ENCODE data around the gene LYPD3. TPM values are rescaled to one million over a fixed set of nuclear protein-coding genes. Genes with fewer than 3 reads are reported as not detected.

Gene LYPD3
- total and polyA plus RNA-seq, 2 experiments from 2014 or later: 3.3 to 4.6 TPM

DNA sequence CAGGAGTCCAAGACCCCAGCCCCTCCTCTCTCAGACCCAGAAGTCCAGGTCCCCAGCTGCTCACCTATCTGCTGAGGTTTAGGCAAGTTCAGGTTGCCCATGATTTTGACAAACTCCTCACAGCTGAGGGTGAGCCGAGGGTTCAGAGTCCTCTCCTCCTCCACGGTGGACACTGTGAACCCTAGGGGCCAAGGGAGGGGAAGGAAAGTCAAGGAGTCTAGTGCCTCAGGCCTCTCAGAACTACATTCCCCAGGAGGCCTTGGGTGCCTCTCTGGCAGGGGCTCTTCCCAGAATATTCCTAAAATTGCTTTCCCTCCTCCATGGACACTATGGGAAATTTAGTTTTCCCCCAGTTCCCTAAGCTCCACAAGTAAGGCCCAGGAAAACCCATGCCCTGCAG is 42.5 kb upstream of the LYPD3 start:
- Mint-ChIP-seq H3K9me3 (peaks cover 7% of the 10 kb centered on the region; the same call in 1 of the 3 replicates), H3K4me1 (peaks cover 11% of the 10 kb centered on the region; the same call in 2 of the 3 replicates)
- TF ChIP-seq, protein P1, sequence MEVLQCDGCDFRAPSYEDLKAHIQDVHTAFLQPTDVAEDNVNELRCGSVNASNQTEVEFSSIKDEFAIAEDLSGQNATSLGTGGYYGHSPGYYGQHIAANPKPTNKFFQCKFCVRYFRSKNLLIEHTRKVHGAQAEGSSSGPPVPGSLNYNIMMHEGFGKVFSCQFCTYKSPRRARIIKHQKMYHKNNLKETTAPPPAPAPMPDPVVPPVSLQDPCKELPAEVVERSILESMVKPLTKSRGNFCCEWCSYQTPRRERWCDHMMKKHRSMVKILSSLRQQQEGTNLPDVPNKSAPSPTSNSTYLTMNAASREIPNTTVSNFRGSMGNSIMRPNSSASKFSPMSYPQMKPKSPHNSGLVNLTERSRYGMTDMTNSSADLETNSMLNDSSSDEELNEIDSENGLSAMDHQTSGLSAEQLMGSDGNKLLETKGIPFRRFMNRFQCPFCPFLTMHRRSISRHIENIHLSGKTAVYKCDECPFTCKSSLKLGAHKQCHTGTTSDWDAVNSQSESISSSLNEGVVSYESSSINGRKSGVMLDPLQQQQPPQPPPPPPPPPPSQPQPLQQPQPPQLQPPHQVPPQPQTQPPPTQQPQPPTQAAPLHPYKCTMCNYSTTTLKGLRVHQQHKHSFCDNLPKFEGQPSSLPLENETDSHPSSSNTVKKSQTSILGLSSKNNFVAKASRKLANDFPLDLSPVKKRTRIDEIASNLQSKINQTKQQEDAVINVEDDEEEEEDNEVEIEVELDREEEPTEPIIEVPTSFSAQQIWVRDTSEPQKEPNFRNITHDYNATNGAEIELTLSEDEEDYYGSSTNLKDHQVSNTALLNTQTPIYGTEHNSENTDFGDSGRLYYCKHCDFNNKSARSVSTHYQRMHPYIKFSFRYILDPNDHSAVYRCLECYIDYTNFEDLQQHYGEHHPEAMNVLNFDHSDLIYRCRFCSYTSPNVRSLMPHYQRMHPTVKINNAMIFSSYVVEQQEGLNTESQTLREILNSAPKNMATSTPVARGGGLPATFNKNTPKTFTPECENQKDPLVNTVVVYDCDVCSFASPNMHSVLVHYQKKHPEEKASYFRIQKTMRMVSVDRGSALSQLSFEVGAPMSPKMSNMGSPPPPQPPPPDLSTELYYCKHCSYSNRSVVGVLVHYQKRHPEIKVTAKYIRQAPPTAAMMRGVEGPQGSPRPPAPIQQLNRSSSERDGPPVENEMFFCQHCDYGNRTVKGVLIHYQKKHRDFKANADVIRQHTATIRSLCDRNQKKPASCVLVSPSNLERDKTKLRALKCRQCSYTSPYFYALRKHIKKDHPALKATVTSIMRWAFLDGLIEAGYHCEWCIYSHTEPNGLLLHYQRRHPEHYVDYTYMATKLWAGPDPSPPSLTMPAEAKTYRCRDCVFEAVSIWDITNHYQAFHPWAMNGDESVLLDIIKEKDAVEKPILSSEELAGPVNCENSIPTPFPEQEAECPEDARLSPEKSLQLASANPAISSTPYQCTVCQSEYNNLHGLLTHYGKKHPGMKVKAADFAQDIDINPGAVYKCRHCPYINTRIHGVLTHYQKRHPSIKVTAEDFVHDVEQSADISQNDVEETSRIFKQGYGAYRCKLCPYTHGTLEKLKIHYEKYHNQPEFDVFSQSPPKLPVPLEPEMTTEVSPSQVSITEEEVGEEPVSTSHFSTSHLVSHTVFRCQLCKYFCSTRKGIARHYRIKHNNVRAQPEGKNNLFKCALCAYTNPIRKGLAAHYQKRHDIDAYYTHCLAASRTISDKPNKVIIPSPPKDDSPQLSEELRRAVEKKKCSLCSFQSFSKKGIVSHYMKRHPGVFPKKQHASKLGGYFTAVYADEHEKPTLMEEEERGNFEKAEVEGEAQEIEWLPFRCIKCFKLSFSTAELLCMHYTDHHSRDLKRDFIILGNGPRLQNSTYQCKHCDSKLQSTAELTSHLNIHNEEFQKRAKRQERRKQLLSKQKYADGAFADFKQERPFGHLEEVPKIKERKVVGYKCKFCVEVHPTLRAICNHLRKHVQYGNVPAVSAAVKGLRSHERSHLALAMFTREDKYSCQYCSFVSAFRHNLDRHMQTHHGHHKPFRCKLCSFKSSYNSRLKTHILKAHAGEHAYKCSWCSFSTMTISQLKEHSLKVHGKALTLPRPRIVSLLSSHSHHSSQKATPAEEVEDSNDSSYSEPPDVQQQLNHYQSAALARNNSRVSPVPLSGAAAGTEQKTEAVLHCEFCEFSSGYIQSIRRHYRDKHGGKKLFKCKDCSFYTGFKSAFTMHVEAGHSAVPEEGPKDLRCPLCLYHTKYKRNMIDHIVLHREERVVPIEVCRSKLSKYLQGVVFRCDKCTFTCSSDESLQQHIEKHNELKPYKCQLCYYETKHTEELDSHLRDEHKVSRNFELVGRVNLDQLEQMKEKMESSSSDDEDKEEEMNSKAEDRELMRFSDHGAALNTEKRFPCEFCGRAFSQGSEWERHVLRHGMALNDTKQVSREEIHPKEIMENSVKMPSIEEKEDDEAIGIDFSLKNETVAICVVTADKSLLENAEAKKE (CRISPR knock-in tag; IDR thresholded peaks at IDR 0.05): no peak
- TF ChIP-seq, protein P2, sequence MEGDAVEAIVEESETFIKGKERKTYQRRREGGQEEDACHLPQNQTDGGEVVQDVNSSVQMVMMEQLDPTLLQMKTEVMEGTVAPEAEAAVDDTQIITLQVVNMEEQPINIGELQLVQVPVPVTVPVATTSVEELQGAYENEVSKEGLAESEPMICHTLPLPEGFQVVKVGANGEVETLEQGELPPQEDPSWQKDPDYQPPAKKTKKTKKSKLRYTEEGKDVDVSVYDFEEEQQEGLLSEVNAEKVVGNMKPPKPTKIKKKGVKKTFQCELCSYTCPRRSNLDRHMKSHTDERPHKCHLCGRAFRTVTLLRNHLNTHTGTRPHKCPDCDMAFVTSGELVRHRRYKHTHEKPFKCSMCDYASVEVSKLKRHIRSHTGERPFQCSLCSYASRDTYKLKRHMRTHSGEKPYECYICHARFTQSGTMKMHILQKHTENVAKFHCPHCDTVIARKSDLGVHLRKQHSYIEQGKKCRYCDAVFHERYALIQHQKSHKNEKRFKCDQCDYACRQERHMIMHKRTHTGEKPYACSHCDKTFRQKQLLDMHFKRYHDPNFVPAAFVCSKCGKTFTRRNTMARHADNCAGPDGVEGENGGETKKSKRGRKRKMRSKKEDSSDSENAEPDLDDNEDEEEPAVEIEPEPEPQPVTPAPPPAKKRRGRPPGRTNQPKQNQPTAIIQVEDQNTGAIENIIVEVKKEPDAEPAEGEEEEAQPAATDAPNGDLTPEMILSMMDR (conservative IDR thresholded peaks at IDR 0.05; ENCODE audit: low read depth in 2 of 2): no peak
- TF ChIP-seq POLR2AphosphoS5 (IDR thresholded peaks at IDR 0.05; ENCODE audit: low read depth) (no peak), ZNF114 (CRISPR knock-in tag; IDR thresholded peaks at IDR 0.05) (no peak), CREB1 (CRISPR knock-in tag; IDR thresholded peaks at IDR 0.05; ENCODE audit: low read depth) (no peak), STAT1 (IDR thresholded peaks at IDR 0.05; ENCODE audit: unreplicated experiment) (no peak), JUNB (IDR thresholded peaks at IDR 0.05; ENCODE audit: unreplicated experiment) (no peak)
- TF ChIP-seq, protein P3, sequence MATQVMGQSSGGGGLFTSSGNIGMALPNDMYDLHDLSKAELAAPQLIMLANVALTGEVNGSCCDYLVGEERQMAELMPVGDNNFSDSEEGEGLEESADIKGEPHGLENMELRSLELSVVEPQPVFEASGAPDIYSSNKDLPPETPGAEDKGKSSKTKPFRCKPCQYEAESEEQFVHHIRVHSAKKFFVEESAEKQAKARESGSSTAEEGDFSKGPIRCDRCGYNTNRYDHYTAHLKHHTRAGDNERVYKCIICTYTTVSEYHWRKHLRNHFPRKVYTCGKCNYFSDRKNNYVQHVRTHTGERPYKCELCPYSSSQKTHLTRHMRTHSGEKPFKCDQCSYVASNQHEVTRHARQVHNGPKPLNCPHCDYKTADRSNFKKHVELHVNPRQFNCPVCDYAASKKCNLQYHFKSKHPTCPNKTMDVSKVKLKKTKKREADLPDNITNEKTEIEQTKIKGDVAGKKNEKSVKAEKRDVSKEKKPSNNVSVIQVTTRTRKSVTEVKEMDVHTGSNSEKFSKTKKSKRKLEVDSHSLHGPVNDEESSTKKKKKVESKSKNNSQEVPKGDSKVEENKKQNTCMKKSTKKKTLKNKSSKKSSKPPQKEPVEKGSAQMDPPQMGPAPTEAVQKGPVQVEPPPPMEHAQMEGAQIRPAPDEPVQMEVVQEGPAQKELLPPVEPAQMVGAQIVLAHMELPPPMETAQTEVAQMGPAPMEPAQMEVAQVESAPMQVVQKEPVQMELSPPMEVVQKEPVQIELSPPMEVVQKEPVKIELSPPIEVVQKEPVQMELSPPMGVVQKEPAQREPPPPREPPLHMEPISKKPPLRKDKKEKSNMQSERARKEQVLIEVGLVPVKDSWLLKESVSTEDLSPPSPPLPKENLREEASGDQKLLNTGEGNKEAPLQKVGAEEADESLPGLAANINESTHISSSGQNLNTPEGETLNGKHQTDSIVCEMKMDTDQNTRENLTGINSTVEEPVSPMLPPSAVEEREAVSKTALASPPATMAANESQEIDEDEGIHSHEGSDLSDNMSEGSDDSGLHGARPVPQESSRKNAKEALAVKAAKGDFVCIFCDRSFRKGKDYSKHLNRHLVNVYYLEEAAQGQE (IDR thresholded peaks at IDR 0.05; ENCODE audit: unreplicated experiment): no peak

More for the DNA sequence above, 42.5 kb upstream of the LYPD3 start:
- no peak overlapping the region for H3K27ac ChIP-seq (ENCODE audit: low read depth)
- H3K9me2 ChIP-seq (ENCODE audit: insufficient read depth): no peaks in the 10 kb centered on the region
- DNase-seq (ENCODE audit: low spot score) (no peak), ATAC-seq (no peak)
- H3K4me2 ChIP-seq: no peak overlapping the region
- no peak overlapping the region for H3K4me3 ChIP-seq
- peaks cover 8% of the 10 kb centered on the region; the same call in 1 of the 2 replicates for H3K4me1 ChIP-seq (ENCODE audit: insufficient read depth)
- H3F3A ChIP-seq (replicated peaks; ENCODE audit: low read depth): 0 out of 2 replicates have a peak, but pooled peaks cover 5% of the 10 kb centered on the region
- Mint-ChIP-seq H3K27ac (no peak overlapping the region), H3K36me3 (ENCODE audit: low read depth) (peaks cover 31% of the 10 kb centered on the region), H3K4me3 (no peak overlapping the region), H3K27me3 (ENCODE audit: insufficient read depth, low read depth, poor library complexity) (peaks cover 19% of the 10 kb centered on the region)
- no peaks in the 10 kb centered on the region for H3K36me3 ChIP-seq (ENCODE audit: insufficient read depth)
- peaks cover 11% of the 10 kb centered on the region for H3K27me3 ChIP-seq (ENCODE audit: insufficient read depth)
- no peaks in the 10 kb centered on the region for H3K79me2 ChIP-seq (replicated peaks; ENCODE audit: insufficient read depth)
- H2AFZ ChIP-seq: no peak overlapping the region
- H4K20me1 ChIP-seq (replicated peaks; ENCODE audit: insufficient read depth): no peaks in the 10 kb centered on the region
